ENCODE measurements around the gene VPS37C. TPM values are rescaled to one million over a fixed set of nuclear protein-coding genes. Genes with fewer than 3 reads are reported as not detected.

Gene VPS37C
- total RNA-seq, 1 donor, result 15.5 TPM

DNA sequence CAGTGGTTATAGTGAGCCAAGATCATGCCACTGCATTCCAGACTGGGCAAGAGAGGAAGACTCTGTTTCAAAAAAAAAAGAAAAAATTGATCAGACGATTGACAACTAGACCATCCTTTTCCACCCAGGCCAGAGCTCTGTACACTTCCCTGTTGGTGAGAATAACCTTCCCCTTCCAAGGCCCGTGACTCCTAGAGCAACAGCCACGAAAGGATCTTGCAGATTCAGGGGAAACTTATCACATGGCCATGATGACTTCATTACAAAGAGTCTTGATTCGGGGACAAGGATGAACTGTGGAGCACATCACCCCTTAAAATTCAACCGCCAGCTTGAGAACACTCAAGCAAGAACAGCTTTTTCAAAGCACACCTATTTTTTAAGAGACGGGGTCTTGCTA lies 48.7 kb downstream of the VPS37C start:
- TF ChIP-seq, protein P1, sequence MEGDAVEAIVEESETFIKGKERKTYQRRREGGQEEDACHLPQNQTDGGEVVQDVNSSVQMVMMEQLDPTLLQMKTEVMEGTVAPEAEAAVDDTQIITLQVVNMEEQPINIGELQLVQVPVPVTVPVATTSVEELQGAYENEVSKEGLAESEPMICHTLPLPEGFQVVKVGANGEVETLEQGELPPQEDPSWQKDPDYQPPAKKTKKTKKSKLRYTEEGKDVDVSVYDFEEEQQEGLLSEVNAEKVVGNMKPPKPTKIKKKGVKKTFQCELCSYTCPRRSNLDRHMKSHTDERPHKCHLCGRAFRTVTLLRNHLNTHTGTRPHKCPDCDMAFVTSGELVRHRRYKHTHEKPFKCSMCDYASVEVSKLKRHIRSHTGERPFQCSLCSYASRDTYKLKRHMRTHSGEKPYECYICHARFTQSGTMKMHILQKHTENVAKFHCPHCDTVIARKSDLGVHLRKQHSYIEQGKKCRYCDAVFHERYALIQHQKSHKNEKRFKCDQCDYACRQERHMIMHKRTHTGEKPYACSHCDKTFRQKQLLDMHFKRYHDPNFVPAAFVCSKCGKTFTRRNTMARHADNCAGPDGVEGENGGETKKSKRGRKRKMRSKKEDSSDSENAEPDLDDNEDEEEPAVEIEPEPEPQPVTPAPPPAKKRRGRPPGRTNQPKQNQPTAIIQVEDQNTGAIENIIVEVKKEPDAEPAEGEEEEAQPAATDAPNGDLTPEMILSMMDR (IDR thresholded peaks at IDR 0.05; ENCODE audit: insufficient read depth, low read depth, low read length), result no peak
- no peak for DNase-seq (ENCODE audit: low read depth)
- no peak overlapping the region for H3K4me3 ChIP-seq (ENCODE audit: low read depth, low read length)

DNA sequence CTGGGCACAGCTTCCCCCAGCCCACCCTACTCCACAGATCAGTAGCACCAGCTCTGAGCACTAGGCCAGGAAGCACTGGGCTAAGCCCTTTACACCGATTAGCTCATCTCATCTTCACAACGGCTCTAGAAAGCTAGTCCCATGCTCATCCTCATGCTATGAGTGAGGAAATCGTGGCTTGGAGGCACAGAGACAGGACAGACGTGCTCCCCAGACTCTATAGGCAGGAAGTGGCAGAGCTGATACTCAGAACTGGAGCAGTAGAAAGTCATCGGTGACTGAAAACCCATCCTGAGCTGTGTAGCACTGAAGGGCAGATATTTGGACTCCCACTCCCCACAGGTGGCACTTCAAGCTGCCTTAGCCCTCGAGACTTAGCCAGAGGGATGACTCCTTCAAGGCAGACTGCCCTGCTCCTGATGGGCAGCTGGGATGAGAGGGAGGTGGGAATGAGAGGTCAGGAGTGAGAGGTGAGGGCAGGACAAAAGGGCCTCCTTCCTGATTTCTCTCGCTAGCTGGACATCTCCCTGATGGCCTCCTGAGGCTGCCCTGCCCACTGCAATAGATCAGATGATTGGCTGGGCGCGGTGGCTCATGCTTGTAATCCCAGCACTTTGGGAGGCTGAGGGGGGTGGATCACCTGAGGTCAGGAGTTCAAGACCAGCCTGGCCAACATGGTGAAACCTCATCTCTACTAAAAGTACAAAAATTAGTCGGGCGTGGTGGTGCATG lies 49.3 kb downstream of the VPS37C start:
- H3K4me3 ChIP-seq (ENCODE audit: low read depth, low read length), result no peak overlapping the region
- no peak for DNase-seq (ENCODE audit: low read depth)
- TF ChIP-seq, protein P1 (IDR thresholded peaks at IDR 0.05; ENCODE audit: insufficient read depth, low read depth, low read length), result no peak

DNA sequence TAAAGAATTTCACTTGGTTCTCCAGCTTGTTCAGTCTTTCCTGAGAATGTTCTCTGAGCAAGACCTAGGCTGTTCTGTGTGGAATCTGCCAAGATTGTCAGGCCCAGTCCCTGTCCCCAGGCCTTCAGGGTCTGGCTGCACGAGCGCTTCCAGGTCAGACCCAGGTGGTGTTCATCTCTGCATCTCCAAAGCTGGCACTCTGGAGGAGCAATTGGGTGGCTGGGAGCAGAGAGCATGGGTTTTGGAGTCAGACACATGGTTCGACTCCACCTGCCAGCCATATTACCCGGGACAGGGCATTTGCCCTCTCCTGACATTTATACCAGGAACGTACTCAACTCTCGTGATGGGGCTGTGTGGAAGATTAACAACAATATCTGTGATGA lies 50.2 kb downstream of the VPS37C start:
- TF ChIP-seq, protein P1 (IDR thresholded peaks at IDR 0.05; ENCODE audit: insufficient read depth, low read depth, low read length), result no peak

DNA sequence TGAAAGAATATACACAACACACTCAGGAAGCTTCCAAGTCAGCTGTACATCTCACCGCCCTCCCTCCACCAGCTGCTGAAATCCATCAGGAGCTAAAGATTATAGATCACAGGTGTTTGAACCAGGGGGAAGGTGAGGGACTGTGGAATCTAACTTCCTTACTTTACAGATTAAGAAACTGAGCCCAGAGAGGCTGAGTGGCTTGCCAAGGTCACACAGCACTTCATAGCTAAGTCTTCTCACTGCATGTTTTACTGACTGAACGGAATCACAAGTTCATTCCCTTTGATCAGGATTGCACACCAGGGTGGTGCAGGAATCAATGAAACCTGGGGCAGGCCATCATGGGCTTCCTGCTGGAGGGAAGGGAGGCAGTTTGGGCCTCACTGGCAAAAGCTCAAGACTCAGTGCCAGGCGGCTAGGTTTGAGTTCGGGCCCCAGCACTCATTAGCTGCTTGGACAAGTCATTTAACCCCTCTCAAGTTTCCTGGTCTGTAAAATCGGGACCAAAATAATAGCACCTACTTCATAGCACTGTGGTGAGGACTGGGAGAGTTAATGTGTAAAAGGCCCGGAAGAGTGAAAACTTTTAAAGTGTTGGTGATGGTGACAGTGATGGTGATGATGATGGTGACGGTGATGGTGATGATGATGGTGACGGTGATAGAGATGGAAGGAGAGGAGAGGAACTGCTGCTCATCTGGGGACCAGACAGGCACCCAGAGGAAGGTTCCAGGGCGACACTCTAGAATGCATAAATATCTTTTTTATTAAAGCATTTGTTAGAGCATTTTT lies 50.8 kb downstream of the VPS37C start:
- TF ChIP-seq, protein P1 (IDR thresholded peaks at IDR 0.05; ENCODE audit: insufficient read depth, low read depth, low read length), result no peak
- no peak overlapping the region for H3K4me3 ChIP-seq (ENCODE audit: low read depth, low read length)
- DNase-seq (ENCODE audit: low read depth), result no peak

More for the DNA sequence above, 50.2 kb downstream of the VPS37C start:
- no peak overlapping the region for H3K4me3 ChIP-seq (ENCODE audit: low read depth, low read length)
- DNase-seq (ENCODE audit: low read depth), result no peak

DNA sequence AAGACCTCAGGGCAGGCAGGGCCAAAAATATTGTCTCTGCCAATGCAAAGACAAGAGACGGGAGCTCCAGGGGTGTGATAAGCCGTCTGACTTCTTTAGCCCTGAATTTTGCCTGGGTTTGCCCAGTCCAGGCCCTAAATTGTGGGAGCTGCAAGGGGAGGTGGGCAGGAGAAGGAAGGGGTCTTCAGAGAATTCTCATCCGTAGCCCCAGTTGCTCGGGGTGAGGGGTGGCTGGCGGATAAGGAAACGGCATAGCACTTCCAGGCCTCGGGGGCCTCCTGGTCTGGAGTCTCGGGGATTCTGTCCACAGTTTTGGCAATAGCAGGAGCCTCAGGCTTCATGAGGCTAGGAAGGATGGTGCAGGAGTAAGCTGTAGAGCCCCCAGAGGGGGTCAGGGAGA lies 51.6 kb downstream of the VPS37C start:
- H3K4me3 ChIP-seq (ENCODE audit: low read depth, low read length), result no peak overlapping the region
- no peak for DNase-seq (ENCODE audit: low read depth)
- TF ChIP-seq, protein P1 (IDR thresholded peaks at IDR 0.05; ENCODE audit: insufficient read depth, low read depth, low read length), result no peak

DNA sequence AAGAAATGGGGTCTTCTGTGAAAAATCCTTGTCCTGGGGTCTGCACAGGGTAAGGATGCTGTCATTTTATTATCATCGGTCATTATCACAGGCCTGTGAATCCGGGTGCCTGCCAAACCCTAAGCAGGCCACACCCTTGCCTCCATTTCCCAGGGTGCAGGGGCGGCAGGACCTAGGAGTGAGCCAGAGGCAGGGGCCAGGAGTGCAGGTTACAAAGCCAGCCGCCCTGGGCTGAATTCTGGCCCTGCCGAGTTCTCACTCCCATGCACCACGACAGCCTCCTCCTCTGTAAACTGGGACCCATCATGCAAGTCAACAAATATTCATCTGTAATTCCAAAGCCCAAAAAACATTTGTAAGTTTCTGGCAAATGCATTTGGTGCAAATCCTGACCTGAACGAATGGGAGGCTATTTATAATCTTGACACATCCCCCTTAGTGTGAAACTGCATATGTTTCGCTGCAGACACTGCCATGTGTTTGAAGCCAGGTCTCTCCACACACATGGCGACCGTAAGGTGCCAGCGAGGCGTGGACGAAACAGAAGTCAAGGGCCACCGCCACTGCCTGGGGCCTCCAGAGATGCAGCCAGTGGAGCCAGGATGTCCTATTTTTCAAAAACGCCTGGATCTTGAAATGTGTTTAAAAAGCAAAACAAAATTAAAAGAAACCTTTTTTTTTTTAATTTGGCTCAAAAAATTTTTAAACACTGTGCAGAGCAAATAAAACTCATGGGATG lies 52.2 kb downstream of the VPS37C start:
- no peak overlapping the region for H3K4me3 ChIP-seq (ENCODE audit: low read depth, low read length)
- TF ChIP-seq, protein P1 (IDR thresholded peaks at IDR 0.05; ENCODE audit: insufficient read depth, low read depth, low read length), result no peak
- DNase-seq (ENCODE audit: low read depth), result no peak
